ENCODE results near the gene CDH7.

The CDH7 gene

GRCh38 chr18:65750389-65751154 is at the start of gene CDH7:
TSS of gene CDH7 (plus strand) at chr18:65751012. CDS start at chr18:65762843, 11,831 bp downstream.
- no peak for DNase-seq

- DNase-seq = no peak
Observed at GRCh38 chr18:65704046-65704445, 46.8 kb upstream of the CDH7 start.

GRCh38 chr18:65706646-65707045 is 44.2 kb upstream of the CDH7 start:
- no peak for DNase-seq

- DNase-seq = no peak
Observed at GRCh38 chr18:65711493-65711892, 39.3 kb upstream of the CDH7 start.

GRCh38 chr18:65721619-65722018 is 29.2 kb upstream of the CDH7 start:
- no peak for DNase-seq

GRCh38 chr18:65725251-65726050 is 25.4 kb upstream of the CDH7 start:
- DNase-seq = no peak

GRCh38 chr18:65735155-65735554 is 15.7 kb upstream of the CDH7 start:
- DNase-seq = no peak

- no peak for DNase-seq
Observed at GRCh38 chr18:65737471-65737955, 13.3 kb upstream of the CDH7 start.

GRCh38 chr18:65746936-65747335 is 3.9 kb upstream of the CDH7 start:
- no peak for DNase-seq

- DNase-seq = no peak
Observed at GRCh38 chr18:65748321-65748720, 2.5 kb upstream of the CDH7 start.

- no peak for DNase-seq
Observed at GRCh38 chr18:65749841-65750240, 971 bp upstream of the CDH7 start.

GRCh38 chr18:65751155-65752085 is 608 bp downstream of the CDH7 start:
- DNase-seq = no peak

- DNase-seq = no peak
Observed at GRCh38 chr18:65752625-65753325, 2.0 kb downstream of the CDH7 start.

GRCh38 chr18:65753520-65753919 is 2.7 kb downstream of the CDH7 start:
- DNase-seq = no peak

- no peak for DNase-seq
Observed at GRCh38 chr18:65754121-65754520, 3.3 kb downstream of the CDH7 start.

- no peak for DNase-seq
Observed at GRCh38 chr18:65755616-65756015, 4.8 kb downstream of the CDH7 start.

GRCh38 chr18:65760457-65760856 is 9.6 kb downstream of the CDH7 start:
- DNase-seq = no peak

GRCh38 chr18:65761636-65762295 is 11.0 kb downstream of the CDH7 start:
- DNase-seq = no peak

GRCh38 chr18:65762556-65762955 is 11.7 kb downstream of the CDH7 start:
- DNase-seq = no peak

GRCh38 chr18:65767406-65767805 is 16.6 kb downstream of the CDH7 start:
- no peak for DNase-seq

GRCh38 chr18:65768120-65768778 is 17.4 kb downstream of the CDH7 start:
- DNase-seq = no peak

Measured in activated CD8-positive, alpha-beta memory T cell treated with anti-CD3 and anti-CD28 coated beads, Interleukin-2, amount 50 U/mL, for 48 hours (primary cell).